ENCODE results near the gene HAGH.
"Not testable (repeated sequence)": the region's sequence is repeated elsewhere in the genome, so short reads cannot be mapped to it uniquely, and the experiment has no call there.

The HAGH gene

DNA sequence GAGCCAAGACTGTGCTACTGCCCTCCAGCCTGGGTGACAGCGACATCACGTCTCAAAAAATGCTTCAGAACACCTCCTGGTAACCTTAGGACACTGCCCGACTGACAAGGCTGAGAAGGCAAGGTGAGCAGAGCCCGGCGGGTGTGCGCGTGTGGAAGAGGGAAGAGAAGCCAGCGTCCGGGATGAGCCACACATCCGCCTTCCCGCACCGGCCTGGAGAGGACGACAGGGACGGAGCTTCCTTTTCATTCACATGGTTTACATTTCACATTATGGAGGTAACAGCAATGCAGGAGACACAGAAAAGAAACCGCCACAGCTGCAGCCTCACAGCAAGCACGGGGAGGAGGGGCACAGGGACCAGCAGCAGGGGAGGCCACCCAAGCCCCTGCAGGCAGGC, 16.5 kb downstream of the HAGH start:
- DNase-seq (ENCODE audit: low read depth in 2 of 2), result no peak

DNA sequence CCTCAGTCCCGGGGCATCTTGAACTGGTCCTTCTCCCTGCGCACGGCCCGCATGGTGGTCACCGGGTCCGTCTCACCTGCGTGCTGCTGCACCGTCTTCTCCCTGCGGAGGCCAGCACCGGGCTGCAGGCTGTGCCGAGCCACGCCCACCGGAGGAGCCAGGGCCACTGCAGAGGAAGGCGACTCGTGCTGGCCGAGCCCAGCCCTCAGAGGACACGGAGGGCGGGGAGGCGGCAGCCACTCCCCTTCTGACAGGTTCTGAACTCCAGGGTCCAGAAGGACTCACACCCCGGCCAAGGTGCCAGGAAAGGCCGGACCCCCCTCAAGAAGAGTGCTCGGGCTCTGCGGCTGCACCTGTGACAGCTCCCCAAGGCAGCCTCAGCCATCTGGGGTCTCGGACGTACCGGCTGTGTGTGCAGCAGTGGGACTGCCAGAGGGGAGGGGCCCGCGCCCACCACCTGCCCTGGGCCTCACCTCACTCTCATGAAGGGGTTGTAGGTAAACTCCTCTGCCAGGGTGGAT, 17.3 kb downstream of the HAGH start:
- DNase-seq (ENCODE audit: low read depth in 2 of 2), result no peak

DNA sequence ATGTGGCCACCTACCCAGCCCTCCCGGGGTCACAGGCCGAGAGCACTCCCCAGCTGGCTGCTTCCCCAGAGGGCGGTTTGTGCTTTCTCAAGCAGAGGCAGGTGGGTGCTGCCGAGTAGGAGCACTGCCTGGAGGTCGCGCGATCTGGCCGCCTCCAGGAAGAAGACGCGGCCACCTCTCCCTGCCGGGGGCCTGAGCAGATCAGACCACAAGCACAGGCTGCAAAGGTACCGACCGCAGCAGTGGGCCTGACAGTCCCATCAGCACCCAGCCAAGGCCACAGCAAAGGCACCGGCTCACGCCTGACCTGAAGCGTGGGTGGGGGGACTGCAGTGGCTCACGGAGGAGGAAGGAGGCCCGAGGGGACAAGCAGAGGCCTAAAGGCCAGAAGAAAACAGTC, 17.9 kb downstream of the HAGH start:
- DNase-seq (ENCODE audit: low read depth in 2 of 2), result no peak

DNA sequence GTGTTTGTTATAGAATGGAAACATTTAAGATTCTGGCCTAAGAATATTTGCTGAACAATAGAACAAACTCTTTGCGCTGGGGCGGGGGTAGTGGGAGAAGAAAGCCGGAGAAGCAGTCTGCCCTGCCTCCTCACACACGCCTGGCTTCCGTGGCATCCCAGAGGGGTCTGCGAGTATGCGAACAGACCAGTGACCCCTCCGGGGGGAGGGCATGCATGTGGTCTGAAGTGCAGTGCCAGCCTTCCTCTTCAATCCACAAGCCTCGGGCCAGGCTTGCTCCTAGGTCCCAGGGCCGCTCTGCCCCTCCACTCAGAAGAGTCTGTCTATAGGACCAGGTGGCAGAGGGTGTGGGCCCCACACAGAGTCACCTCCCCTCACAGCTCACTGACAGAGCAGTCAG, 19.0 kb downstream of the HAGH start:
- DNase-seq (ENCODE audit: low read depth in 2 of 2), result no peak

DNA sequence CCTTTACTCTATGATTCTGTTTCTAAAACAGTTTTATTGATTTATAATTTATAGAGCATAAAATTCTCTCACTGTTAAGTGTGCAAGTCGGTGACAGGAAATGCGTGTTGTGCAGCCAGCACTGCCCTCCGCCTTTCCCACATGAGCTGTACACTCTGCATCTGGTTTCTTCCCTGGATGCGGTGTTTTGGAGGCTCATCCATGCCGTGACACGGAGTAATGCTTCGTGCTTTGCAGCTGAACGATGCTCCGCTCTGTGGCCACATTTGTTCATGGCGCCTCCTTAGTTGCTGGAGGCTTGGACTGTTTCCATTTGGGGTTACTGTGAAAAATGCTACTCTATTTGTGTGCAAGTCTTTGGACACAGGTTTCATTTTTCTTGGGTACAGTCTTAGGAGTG, 25.9 kb downstream of the HAGH start:
- no peak for DNase-seq (ENCODE audit: low read depth in 2 of 2)

DNA sequence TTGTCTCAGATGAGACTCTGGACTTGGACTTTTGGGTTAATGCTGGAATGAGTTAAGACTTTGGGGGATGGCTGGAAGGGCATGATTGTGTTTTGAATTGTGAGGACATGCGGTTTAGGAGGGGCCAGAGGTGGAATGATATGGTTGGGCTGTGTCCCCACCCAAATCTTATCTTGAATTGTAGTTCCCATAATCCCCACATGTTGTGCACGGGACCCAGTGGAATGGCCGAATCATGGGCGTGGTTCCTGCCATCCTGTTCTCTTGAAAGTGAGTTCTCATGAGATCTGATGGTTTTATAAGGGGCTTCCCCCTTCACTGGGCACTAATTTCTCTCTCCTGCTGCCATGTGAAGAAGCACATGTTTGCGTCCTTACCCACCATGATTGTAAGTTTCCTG, 27.4 kb downstream of the HAGH start:
- not testable (repeated sequence) for DNase-seq (ENCODE audit: low read depth in 2 of 2)

DNA sequence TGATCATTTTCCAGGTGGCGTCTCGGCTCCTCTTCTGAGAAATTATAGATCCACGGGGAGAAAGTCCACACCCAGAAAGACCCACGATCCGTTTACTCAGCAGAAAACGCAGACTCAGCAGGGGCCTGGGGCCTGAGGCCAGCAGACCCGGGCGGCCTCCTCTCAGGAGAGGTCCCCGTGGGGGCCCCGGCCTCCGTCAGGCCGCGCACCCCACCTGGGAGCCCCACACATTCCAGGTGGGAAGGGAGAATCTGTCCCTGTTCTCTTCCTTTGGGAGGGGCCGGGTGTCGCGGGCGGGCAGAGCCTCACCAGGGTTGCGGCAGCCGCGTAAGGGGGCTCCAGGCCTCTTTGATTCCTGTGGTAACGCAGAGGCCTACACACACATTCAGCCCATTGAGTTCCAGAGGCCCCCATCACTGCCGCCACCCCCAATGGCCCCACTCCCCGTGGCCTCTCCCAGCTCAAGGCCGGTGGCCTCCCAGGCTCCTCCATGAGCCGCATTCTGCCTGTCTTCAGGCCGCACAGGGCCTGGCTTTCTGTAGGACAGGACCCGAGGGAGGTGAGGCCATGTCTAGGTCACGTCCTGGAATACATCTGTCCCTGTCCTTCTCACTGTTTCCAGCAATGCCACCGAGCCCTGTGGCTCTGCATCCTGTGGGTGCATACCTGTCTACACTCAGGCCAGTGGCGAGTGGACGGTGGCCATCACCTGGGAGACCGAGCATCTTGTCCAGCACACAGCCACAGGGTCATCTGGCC, 31.5 kb downstream of the HAGH start:
- no peak for DNase-seq (ENCODE audit: low read depth in 2 of 2)

DNA sequence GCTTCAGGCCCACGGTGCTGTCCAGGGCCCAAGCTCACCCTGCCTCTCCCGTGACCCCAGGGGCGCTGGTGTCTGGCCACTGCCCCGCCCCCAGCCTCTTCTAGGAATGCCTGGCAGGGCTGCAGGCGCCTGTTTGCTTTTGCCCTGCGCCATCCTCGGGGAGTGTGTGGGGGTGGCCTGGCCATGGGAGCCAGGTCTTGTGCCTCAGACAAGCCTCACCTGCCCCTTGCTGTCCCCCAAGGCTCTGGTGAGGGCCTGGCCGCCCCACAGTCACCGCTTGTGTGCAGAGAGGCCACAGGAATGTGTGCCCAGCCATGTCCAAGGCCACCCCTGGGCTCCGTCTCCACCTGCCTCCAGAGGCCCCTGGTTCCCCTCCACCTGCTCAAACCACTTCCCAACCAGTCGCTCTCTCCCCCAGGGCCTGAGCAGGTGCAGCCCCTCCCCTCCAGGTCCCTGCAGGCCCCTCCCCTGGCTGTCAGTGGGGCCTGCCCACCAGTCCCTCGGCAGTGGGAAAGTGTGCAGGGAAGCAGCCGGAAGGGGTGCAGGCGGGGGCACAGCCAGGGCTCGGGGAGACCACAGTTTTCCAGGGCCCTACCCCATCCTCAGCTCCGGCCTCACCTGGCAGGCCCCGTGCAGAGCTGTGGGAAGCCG, 32.3 kb downstream of the HAGH start:
- no peak for DNase-seq (ENCODE audit: low read depth in 2 of 2)

DNA sequence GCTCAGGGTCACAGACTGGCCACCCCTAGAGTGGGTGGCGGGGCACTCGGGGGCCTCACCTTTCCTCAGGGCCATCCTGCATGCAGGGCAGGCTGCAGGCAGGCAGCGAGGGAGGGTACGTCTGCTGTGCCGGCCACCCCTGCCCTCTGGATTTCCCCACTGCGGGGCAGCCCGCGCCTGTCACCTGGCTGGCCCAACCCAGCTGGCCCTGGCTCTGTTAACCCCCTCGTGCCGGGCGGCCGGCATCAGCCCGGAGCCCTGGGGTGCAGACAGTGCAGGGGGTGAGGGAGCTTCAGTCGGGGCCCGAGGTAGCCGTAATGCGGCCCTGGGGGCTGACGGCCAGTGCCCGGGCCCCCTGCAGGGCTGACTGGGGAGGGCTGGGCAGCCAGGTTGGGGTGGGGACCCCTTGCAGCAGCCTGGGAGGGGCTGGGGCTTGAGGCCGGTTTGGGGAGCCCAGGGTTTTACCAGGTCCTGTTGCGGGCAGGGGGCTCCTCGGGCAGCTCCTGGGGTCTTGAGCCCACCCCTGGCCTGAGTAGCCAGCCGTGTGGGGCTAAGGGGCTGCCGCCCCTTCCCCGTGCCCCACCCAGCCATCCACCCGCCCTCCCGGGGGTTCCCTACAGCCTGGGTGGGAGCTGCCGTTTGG, 32.9 kb downstream of the HAGH start, which contains the start of gene IGFALS:
TSS of gene IGFALS (minus strand) at position 128 of the 643 bp plus-strand sequence. CDS start at position 75, 53 bp downstream.
- no peak for DNase-seq (ENCODE audit: low read depth in 2 of 2)

DNA sequence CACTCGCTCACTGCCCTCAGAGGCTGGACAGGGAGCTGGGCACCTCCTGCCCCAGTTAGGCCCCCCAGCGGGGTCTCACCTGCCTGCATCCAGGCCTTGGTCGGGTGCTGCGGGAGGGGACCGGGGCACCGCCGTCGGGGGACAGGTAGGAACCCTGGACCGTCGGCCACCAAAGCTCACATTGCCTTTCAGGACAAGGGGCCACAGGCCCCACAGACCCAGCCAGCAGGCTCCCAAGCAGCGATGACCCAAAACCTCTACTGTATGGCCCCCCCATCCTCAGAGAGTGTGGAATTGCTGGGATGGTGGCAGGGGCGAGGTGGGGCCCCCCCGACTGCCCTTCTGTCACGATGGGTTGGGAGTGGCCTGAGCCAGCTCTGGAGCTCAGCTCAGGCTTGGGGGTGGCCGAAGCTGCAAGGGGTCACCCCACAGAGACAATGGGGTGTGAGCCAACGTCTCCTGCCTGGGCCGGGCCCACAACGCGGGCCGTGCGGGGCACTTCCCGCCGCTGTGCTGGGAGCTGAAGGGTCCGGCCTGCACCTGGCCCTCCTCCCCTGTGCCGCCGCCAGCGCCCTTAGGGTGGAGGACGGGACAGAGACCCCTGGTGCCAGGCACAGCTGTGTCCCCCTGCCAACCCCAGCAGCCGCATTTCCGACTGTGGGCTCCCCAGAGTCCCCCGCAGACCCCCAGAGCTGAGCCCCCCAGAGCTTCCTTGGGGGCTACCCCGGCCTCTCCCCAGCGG, 33.6 kb downstream of the HAGH start:
- no peak for DNase-seq (ENCODE audit: low read depth in 2 of 2)

DNA sequence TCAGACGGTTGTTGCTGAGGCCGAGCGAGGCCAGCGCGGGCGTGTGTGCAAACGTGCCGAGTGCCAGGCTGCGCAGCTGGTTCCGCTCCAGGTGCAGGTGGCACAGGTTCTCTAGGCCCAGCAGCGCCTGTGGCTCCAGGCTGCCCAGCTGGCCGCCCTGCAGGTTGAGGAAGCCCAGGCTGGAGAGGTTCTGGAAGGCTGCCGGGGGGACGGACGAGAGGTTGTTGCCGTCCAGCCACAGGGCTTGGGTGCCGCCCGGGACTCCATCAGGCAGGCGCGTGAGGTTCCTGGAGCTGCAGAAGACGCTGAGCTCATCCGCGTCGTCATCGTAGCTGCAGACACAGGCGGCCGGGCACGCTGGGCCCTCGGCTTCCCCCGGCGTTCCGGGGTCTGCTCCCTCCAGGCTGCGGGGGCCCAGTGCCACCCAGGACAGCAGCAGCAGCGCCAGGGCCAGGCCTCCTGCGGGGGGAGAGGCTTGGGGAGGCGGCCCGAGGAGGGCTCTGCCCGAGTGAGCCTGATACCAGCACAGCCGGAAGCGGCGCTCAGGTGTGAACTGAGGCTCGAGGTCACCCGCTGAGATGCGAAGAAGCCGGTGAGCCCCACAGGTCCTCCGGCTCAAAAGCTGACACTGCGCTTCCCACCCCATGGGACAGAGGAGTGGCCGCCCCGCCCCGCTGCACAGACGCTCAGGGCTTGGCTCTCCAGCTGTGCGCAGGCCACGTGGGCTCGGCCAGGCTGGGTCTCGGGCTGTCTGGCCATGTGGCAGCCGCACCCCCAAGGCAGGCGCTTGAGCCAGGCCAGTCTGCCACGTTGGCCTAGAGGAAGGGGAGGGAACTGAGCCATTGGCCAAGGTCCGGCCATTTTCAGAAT, 34.4 kb downstream of the HAGH start:
- DNase-seq (ENCODE audit: low read depth in 2 of 2), result no peak

DNA sequence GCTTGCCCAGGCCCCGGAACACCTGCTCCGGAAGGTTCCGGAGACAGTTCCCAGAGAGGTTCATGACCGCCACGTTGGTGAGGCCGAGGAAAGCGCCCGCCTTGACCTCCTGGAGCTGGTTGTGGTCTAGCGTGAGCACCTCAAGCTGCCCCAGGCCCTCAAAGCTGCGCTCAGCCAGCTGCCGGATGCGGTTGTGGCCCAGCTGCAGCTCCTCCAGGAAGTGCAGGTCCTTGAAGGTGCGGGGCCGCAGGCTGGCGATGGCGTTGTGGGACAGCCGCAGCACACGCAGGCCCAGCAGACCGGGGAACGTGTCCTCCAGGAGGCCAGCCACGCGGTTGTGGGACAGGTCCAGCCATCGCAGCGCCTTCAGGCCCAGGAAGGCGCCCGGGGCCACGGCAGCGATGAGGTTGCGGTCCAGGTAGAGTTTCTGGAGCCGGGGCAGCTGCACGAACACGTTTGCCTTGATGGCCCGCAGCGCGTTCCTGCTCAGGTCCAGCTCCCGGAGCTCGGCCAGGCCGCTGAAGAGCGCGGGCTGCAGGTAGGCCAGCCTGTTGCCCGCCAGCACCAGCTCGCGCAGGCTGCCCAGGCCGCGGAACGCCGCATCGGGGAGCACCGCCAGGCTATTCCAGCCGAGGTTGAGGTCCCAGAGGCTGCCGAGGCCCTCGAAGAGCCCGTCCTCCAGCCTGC, 35.2 kb downstream of the HAGH start:
- no peak for DNase-seq (ENCODE audit: low read depth in 2 of 2)

DNA sequence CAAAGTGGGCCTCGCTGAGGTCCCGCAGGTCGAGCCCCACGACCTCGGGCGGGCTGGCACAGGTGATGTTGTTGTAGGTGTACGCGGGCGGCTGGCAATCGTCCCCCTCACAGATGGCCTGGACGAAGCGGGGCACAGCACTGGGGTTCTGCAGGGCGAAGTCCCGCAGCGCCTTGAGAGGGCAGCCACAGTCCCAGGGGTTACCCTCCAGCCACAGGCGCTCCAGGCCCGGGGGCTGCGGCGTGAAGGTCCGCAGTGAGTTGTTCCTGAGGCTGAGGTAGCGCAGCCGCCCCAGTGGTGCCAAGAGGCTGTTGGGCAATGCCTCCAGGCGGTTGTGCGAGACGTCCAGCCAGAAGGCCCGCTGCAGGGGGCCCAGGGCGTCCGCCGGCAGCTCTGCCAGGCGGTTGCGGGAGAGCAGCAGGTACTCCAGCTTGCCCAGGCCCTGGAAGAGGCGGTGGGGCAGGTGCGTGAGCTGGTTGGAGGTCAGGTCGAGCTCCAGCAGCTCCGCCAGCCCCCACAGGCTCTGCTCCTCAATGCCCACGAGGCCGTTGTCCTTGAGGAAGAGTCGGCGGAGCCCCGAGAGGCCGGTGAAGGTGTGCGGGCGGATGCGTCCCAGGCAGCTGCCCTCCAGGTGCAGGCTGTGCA, 35.9 kb downstream of the HAGH start:
- no peak for DNase-seq (ENCODE audit: low read depth in 2 of 2)

DNA sequence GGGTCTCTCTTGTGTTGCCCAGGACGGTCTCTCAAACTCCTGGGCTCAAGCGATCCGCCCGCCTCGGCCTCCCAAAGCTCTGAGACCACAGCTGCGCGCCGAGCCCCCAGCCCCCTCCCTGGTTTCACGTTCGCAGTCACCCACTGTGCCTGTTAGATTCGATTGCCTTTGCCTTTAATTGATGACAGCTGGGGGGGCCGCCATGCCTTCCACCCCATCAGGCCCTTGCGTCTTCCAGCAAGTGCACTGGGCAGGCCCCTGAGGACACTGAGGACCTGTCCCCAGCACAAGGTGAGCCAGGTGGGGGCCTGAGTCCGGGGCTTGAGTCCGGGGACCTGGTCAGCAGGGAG, 36.4 kb downstream of the HAGH start:
- DNase-seq (ENCODE audit: low read depth in 2 of 2), result no peak

DNA sequence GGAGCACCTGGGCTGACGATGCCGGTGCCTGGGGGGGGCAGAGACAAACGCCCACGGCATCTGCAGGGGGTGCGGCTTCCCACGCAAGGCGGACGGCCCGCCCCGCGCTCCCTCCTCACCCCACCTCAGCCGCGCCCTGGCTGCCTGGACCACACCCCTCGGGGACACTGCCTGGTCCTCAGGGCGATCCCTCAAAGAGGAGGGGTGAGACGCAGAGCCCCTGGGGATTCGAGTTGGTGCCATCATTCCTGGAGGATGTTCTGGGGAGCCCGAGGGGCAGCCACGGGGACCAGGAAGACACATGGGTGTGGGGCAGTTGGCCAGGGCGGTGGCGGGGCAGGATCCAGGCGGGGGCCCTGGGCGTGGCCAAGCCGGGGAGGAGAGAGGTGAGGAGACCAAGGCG, 37.0 kb downstream of the HAGH start:
- DNase-seq (ENCODE audit: low read depth in 2 of 2), result no peak

DNA sequence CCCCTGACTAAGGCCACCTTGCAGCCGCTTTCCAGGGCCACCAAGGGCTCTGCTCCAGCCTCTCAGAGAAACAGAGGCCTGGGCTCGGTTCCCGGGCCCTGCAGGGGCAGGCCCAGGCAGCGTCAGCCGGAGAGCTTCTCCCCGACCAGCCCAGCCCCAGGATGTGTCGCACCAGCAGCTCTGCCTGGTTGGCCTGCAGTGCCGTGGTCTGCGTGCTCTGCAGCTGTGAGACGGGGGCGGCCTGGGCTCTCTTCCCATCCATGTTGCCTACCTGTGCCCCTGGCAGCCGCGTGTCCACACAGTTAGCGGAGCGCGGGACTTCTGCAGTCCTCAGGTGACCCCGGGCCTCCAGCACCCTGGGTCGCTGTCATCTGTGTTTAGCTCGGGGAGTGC, 37.9 kb downstream of the HAGH start:
- DNase-seq (ENCODE audit: low read depth in 2 of 2), result no peak

DNA sequence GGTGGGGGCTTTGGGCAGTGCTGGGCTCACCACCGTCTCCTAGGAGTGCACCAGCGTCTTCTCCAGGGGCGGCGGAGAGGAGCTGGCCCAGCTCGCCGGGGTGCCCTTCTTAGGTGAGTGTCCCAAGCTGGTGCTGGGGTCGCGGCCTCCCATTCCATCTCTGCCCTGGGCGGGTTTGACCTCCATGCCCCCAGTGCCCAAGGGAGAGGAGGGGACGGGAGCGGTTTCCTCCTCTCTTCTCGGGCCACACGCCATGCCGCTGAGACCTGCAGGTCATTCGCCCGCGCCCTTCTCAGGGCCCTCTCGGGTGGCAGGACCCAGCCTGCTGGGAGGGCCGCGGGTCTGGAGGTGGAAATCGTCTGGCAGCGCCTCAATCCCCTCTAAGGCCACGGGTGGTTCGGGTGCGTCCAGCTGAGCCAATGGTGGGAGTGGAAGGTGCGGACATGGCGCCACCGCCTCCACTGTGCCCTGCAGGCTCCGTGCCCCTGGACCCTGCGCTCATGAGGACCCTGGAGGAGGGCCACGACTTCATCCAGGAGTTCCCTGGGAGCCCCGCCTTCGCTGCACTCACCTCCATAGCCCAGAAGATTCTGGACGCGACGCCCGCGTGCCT, 38.4 kb downstream of the HAGH start:
- no peak for DNase-seq (ENCODE audit: low read depth in 2 of 2)

DNA sequence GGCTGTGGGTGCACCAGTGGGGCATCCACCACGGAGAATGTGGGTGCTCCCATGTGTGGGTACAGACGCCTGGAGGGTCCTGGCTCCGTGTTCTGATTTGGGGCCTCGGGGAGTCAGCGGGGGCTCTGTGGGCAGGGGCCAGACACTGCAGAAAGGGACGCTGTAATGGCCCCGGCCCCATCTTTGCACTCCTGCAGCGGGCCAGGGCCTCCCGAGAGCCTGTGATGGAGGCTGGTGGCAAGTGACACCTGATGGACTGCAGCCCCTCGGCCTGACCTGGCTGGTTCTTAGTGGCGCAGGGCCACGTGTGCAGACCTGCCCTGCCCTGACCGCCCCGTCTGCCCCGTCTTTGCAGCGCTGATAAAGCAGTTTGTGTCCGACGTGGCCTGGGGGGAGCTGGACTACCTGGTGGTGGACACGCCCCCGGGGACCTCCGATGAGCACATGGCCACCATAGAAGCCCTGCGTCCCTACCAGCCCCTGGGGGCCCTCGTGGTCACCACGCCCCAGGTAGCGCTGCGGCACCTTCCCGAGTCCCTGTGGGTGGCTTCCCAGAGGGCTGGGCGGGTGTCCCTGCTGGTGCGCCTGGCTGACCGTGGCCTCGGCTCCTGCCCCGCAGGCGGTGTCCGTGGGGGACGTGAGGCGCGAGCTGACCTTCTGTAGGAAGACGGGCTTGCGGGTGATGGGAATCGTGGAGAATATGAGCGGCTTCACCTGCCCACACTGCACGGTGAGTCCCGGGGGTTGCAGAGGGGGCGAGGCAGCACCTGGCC, 39.1 kb downstream of the HAGH start:
- no peak for DNase-seq (ENCODE audit: low read depth in 2 of 2)

DNA sequence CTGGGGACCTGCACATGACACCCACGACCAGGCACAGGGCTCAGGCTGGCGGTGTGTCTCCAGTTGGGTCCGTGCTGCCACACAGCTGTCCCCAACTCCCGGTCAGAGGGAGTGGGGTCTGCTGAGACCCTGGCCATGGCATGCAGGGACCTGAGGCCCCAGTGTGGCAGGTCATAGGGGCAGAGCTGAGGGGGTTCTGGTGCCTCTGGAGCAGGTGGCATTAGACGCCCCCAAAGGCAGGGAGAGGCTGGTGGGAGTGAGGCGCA, 39.6 kb downstream of the HAGH start:
- no peak for DNase-seq (ENCODE audit: low read depth in 2 of 2)

All from stimulated activated CD8-positive, alpha-beta memory T cell treated with anti-CD3 and anti-CD28 coated beads, Interleukin-15, amount 100 ng/mL, for 48 hours (primary cell).